GM12878 (cell line): ENCODE measurements around the gene ZNF689. TPM values are rescaled to one million over a fixed set of nuclear protein-coding genes. Genes with fewer than 3 reads are reported as not detected.

Experiments used
- IRF3 ChIP-seq: fragments of 450-650 bp; IDR thresholded peaks from 2 replicates; pipeline ENCODE4 v1.6.1; 2014; ENCODE audit warnings: mild to moderate bottlenecking
- MLLT1 ChIP-seq: fragments of 450-650 bp; IDR thresholded peaks from 2 replicates; pipeline ENCODE4 v1.6.1; 2016; ENCODE audit warnings: mild to moderate bottlenecking
- MXI1 ChIP-seq: fragments of 150-350 bp; IDR thresholded peaks from 2 replicates; pipeline ENCODE4 v1.6.1; 2011; ENCODE audit warnings: low read depth, mild to moderate bottlenecking, inconsistent platforms, low read length, improper control_type of control experiment
- NFIC ChIP-seq: IDR thresholded peaks from 2 replicates; pipeline ENCODE4 v1.6.1; 2012; ENCODE audit warnings: low read depth, mild to moderate bottlenecking, inconsistent platforms, low read length, moderate library complexity
- PAX8 ChIP-seq: fragments of 450-650 bp; IDR thresholded peaks from 2 replicates; pipeline ENCODE4 v1.6.1; 2017; ENCODE audit warnings: mild to moderate bottlenecking, moderate library complexity
- SREBF2 ChIP-seq: IDR thresholded peaks from 2 replicates; pipeline ENCODE4 v1.6.1; 2012; ENCODE audit warnings: mild to moderate bottlenecking, low read length
- SRF ChIP-seq, 2 experiments: IDR thresholded peaks; 2 replicates each; pipeline ENCODE4 v1.6.1; 2011; ENCODE audit warnings: low read depth in 2 of 2, low read length in 2 of 2, mild to moderate bottlenecking in 1 of 2, moderate library complexity in 1 of 2
- STAT1 ChIP-seq: fragments of 450-650 bp; conservative IDR thresholded peaks from 2 replicates; pipeline ENCODE4 v1.6.1; 2014; ENCODE audit warnings: antibody characterized with exemption, mild to moderate bottlenecking
- TARDBP ChIP-seq: IDR thresholded peaks from 2 replicates; pipeline ENCODE4 v1.6.1; 2016; ENCODE audit warnings: borderline replicate concordance
- ZBTB33 ChIP-seq: fragments of 450-650 bp; IDR thresholded peaks from 2 replicates; pipeline ENCODE4 v1.6.1; 2017; ENCODE audit warnings: mild to moderate bottlenecking
- ZNF274 ChIP-seq: IDR thresholded peaks from one replicate; pipeline ENCODE4 v1.8.0; 2011; ENCODE audit not compliant: insufficient read length, insufficient read depth
- ZSCAN29 ChIP-seq: fragments of 450-650 bp; IDR thresholded peaks from 2 replicates; pipeline ENCODE4 v1.6.1; 2017; ENCODE audit warnings: mild to moderate bottlenecking, moderate library complexity
- polyA plus RNA-seq, 11 experiments: library from polyadenylated mRNA; depleted of rRNA in 4 of 11; unstranded in 6 of 11; stranded (reverse) in 5 of 11; fragments of >200 nt; fragmentation: Nextera tagmentation in 4 of 11; fragmentation: Illumina TruSeq in 1 of 11; extraction: Ambion mirVana in 4 of 11; extraction: Trizol in 1 of 11; gene quantifications; 1 replicate in 1 of 11; 2 replicates in 10 of 11; pipeline versions ENCODE4 v1.2.1 to v1.2.3, GENCODE V29; 2011 to 2016; ENCODE audit warnings: inconsistent platforms in 2 of 11, missing spikeins in 2 of 11, low read depth in 1 of 11
- total RNA-seq, 4 experiments: library from RNA; depleted of rRNA in 3 of 4; stranded (reverse); fragments of >200 nt in 3 of 4; fragmentation: Illumina TruSeq in 1 of 4; extraction: Trizol in 1 of 4; gene quantifications; 2 replicates each; pipeline versions ENCODE4 v1.2.1 to v1.2.3, GENCODE V29; 2013 to 2021
- TF ChIP-seq, protein P1 (sequence below): fragments of 450-650 bp; IDR thresholded peaks from 2 replicates; pipeline ENCODE4 v1.6.1; 2017; ENCODE audit warnings: borderline replicate concordance
- TF ChIP-seq, protein P2 (sequence below): IDR thresholded peaks from 2 replicates; pipeline ENCODE4 v1.6.1; 2012; ENCODE audit warnings: low read depth, low read length, improper control_type of control experiment
- TF ChIP-seq, protein P3 (sequence below): fragments of 450-650 bp; IDR thresholded peaks from 2 replicates; pipeline ENCODE4 v1.6.1; 2017; ENCODE audit warnings: low read depth, mild to moderate bottlenecking, moderate library complexity
- TF ChIP-seq, protein P4 (sequence below): fragments of 450-650 bp; IDR thresholded peaks from 2 replicates; pipeline ENCODE4 v1.6.1; 2017; ENCODE audit warnings: mild to moderate bottlenecking, low read depth, inconsistent platforms; ENCODE audit not compliant: poor library complexity, severe bottlenecking

ZNF689 gene
- total and polyA plus RNA-seq, 10 of the 15 experiments (the other 5 are each of a cell fraction or from before 2014, with no cell fraction given): 4.7 to 13.2 (median 8.5) TPM

GRCh38 chr16:30585400-30586191, 24.6 kb downstream of the ZNF689 start, which contains the start of gene ZNF785 (continued):
- TF ChIP-seq, protein P1, sequence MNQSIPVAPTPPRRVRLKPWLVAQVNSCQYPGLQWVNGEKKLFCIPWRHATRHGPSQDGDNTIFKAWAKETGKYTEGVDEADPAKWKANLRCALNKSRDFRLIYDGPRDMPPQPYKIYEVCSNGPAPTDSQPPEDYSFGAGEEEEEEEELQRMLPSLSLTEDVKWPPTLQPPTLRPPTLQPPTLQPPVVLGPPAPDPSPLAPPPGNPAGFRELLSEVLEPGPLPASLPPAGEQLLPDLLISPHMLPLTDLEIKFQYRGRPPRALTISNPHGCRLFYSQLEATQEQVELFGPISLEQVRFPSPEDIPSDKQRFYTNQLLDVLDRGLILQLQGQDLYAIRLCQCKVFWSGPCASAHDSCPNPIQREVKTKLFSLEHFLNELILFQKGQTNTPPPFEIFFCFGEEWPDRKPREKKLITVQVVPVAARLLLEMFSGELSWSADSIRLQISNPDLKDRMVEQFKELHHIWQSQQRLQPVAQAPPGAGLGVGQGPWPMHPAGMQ: no peak
- TF ChIP-seq, protein P2, sequence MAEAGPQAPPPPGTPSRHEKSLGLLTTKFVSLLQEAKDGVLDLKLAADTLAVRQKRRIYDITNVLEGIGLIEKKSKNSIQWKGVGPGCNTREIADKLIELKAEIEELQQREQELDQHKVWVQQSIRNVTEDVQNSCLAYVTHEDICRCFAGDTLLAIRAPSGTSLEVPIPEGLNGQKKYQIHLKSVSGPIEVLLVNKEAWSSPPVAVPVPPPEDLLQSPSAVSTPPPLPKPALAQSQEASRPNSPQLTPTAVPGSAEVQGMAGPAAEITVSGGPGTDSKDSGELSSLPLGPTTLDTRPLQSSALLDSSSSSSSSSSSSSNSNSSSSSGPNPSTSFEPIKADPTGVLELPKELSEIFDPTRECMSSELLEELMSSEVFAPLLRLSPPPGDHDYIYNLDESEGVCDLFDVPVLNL: peak; percentile 93
- TF ChIP-seq PAX8 (no peak), NFIC (peak; percentile 40; the same call in 1 of the 2 replicates), ZSCAN29 (no peak), ZNF274 (no peak), STAT1 (no peak), SREBF2 (peak; percentile 76), IRF3 (peak; percentile 77; the same call in 1 of the 2 replicates), SRF (IDR thresholded peaks at IDR 0.05; ENCODE audit: low read depth in 2 of 2, low read length in 2 of 2) (no peak), TARDBP (peak; percentile 67; the same call in 1 of the 2 replicates), MLLT1 (peak; percentile 52; the same call in 1 of the 2 replicates), ZBTB33 (peak; percentile 12; the same call in 1 of the 2 replicates), MXI1 (peak; percentile 99)
- TF ChIP-seq, protein P3, sequence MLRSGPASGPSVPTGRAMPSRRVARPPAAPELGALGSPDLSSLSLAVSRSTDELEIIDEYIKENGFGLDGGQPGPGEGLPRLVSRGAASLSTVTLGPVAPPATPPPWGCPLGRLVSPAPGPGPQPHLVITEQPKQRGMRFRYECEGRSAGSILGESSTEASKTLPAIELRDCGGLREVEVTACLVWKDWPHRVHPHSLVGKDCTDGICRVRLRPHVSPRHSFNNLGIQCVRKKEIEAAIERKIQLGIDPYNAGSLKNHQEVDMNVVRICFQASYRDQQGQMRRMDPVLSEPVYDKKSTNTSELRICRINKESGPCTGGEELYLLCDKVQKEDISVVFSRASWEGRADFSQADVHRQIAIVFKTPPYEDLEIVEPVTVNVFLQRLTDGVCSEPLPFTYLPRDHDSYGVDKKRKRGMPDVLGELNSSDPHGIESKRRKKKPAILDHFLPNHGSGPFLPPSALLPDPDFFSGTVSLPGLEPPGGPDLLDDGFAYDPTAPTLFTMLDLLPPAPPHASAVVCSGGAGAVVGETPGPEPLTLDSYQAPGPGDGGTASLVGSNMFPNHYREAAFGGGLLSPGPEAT: peak; percentile 81
- TF ChIP-seq, protein P4, sequence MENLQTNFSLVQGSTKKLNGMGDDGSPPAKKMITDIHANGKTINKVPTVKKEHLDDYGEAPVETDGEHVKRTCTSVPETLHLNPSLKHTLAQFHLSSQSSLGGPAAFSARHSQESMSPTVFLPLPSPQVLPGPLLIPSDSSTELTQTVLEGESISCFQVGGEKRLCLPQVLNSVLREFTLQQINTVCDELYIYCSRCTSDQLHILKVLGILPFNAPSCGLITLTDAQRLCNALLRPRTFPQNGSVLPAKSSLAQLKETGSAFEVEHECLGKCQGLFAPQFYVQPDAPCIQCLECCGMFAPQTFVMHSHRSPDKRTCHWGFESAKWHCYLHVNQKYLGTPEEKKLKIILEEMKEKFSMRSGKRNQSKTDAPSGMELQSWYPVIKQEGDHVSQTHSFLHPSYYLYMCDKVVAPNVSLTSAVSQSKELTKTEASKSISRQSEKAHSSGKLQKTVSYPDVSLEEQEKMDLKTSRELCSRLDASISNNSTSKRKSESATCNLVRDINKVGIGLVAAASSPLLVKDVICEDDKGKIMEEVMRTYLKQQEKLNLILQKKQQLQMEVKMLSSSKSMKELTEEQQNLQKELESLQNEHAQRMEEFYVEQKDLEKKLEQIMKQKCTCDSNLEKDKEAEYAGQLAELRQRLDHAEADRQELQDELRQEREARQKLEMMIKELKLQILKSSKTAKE: peak; percentile 53
